Left ventricle myocardium inferior (tissue), 1 donor: ENCODE results near the gene IPO9. TPM values are rescaled to one million over a fixed set of nuclear protein-coding genes. Genes with fewer than 3 reads are reported as not detected.

Experiments
- DNase-seq: peaks from one replicate; pipeline ENCODE4 v3.0.0-alpha.2; 2020
- H3K27ac ChIP-seq: fragments of 200-600 bp; replicated peaks from 2 replicates; pipeline ENCODE4 v1.8.0; 2021
- H3K27me3 ChIP-seq: fragments of 200-600 bp; 2 replicates; pipeline ENCODE4 v1.8.0; 2021; ENCODE audit warnings: low read depth
- H3K36me3 ChIP-seq: fragments of 200-600 bp; 2 replicates; pipeline ENCODE4 v1.8.0; 2021
- H3K4me1 ChIP-seq: fragments of 200-600 bp; 2 replicates; pipeline ENCODE4 v1.8.0; 2021
- H3K4me3 ChIP-seq: fragments of 200-600 bp; 2 replicates; pipeline ENCODE4 v1.8.0; 2021; ENCODE audit warnings: mild to moderate bottlenecking, moderate library complexity
- H3K9me3 ChIP-seq: fragments of 200-600 bp; replicated peaks from 2 replicates; pipeline ENCODE4 v1.8.0; 2021
- CTCF ChIP-seq: fragments of 200-600 bp; IDR thresholded peaks from 2 replicates; pipeline ENCODE4 v1.8.0; 2021; ENCODE audit warnings: antibody characterized with exemption, mild to moderate bottlenecking, borderline replicate concordance
- intact Hi-C: fragments of 100-400 bp; cut with micrococcal nuclease; formaldehyde crosslinking; loops from one replicate; pipeline ENCODE4 v1.11.0; 2022
- total RNA-seq: library from RNA; stranded (reverse); fragmentation: NEBNext Ultra II Directional; extraction: Animal tissue kit (Norgen Biotek cat#: 25700); gene quantifications from one replicate; pipeline ENCODE4 v1.2.1, GENCODE V29; 2021
- donor health status: DM: no; HTN: yes; CAD: no; lungs with severe emphysema.

Gene IPO9
- total RNA-seq, 1 donor from 2014 or later = 20.1 TPM

DNA sequence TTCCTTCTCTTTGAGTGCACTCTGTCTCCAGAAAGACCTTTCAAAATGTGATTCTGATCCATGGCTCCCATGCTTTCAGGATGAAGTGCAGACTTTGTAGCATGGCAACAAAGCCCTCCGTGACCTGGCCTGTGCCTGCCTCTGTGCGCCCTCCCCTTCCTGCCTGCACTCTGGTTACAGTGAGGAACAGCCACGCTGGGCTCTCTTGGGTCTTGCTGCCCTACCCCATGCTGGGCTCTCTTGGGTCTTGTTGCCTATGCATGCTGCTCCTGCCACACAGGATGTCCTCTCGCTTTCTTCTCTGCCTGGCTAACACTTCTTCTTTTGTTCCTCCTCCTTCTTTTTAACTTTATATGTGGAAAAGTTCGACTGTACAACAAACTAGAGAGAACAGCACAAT is 89.4 kb downstream of the IPO9 start:
- Histone ChIP-seq H3K36me3 (no peaks in the 10 kb centered on the region), H3K4me1 (peaks cover 31% of the 10 kb centered on the region), H3K4me3 (no peak overlapping the region), H3K27me3 (no peaks in the 10 kb centered on the region), H3K9me3 (no peaks in the 10 kb centered on the region), H3K27ac (peak overlapping the region; percentile 77)
- no peak for DNase-seq
- intact Hi-C loops = no loop called here
- TF ChIP-seq CTCF = no peak

DNA sequence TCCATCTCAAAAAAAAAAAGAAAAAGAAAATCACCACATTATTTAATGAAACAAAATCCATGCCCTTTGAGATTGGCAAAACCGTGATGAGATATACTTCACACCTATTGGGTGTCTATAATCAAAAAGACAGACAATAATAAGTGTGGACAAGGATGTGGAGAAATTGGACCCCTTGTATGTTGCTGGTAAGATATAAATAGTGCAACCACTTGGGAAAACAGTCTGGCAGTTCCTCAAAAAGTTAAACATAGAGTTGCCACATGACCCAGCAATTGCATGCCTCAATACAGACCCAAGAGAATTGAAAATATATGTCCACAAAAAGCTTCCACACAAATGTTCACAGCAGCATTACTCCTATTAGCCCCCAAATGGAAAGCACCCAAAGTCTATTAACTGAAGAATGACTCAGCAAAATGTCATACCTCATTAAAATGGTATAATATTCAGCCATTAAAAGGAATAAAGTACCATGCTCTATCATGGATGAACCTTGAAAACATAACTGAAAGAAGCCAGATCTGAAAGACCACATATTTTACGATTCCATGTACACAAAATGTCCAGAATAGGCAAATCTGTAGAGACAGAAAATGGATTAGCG is 93.1 kb downstream of the IPO9 start:
- Histone ChIP-seq H3K27me3 (no peaks in the 10 kb centered on the region), H3K36me3 (no peaks in the 10 kb centered on the region), H3K4me1 (peaks cover 21% of the 10 kb centered on the region), H3K4me3 (no peak overlapping the region), H3K27ac (no peak overlapping the region), H3K9me3 (no peaks in the 10 kb centered on the region)
- TF ChIP-seq CTCF = no peak
- DNase-seq = no peak
- intact Hi-C loops = no loop called here

DNA sequence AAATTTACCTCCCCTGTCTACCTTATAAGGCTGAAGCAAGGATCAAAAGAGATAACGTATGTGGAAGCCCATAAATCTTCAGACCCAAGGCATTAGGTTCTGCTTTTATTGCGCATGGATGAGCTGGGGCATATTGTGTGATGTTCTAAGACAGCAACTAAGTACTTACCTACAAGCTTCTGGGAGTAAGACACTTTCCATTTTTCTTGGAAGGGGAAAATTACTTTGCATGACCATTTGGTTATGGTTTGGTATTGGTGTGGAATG is 96.3 kb downstream of the IPO9 start:
- DNase-seq = no peak
- Histone ChIP-seq H3K27ac (peak overlapping the region; percentile 54), H3K4me1 (no peaks in the 10 kb centered on the region), H3K4me3 (no peak overlapping the region), H3K9me3 (no peaks in the 10 kb centered on the region), H3K27me3 (no peaks in the 10 kb centered on the region), H3K36me3 (no peaks in the 10 kb centered on the region)
- intact Hi-C loops = no loop called here
- TF ChIP-seq CTCF = no peak

GRCh38 chr1:201925981-201926645 is 97.2 kb downstream of the IPO9 start:
- no peaks in the 10 kb centered on the region for H3K27me3 ChIP-seq
- H3K9me3 ChIP-seq = no peaks in the 10 kb centered on the region
- no peaks in the 10 kb centered on the region for H3K36me3 ChIP-seq
- DNase-seq = no peak
- intact Hi-C loops = no loop called here
- no peak overlapping the region for H3K4me3 ChIP-seq
- H3K4me1 ChIP-seq = no peaks in the 10 kb centered on the region
- TF ChIP-seq CTCF = no peak
- H3K27ac ChIP-seq = peak overlapping the region; percentile 54

DNA sequence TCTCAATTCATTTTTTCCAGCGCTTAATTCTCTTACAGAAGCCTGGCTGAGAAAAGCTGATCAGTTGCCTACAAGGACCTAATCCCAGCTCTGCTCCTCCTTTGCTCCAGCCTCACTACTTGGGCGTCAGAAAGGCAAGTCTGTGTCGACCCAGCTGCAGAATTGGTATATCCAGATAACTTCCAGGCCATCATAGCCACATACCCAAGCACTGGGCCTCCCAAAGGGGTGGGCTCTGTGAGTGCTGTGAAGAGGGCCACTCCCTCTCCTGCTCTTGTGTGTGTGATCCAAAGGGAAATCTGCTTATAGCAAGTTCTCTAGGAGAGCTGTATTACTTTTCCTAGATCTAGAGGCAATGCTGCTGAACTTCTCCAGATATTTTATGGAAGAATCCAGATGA is 99.3 kb downstream of the IPO9 start:
- Histone ChIP-seq H3K9me3 (no peaks in the 10 kb centered on the region), H3K27ac (no peak overlapping the region), H3K4me3 (no peak overlapping the region), H3K27me3 (no peaks in the 10 kb centered on the region), H3K4me1 (no peaks in the 10 kb centered on the region), H3K36me3 (no peaks in the 10 kb centered on the region)
- no peak for DNase-seq
- no peak for TF ChIP-seq CTCF
- intact Hi-C loops = no loop called here
